ENCODE data around the gene ETHE1. TPM values are rescaled to one million over a fixed set of nuclear protein-coding genes. Genes with fewer than 3 reads are reported as not detected.
"Not testable (repeated sequence)": the region's sequence is repeated elsewhere in the genome, so short reads cannot be mapped to it uniquely, and the experiment has no call there.

ETHE1 gene
- polyA plus RNA-seq, 1 donor from 2014 or later: 40.9 TPM

- Histone ChIP-seq H3K9me2 (ENCODE audit: insufficient read depth, low read length) (no peaks in the 10 kb centered on the region), H3K79me2 (replicated peaks; ENCODE audit: insufficient read depth, low read length) (no peaks in the 10 kb centered on the region), H3K4me3 (ENCODE audit: low read length) (no peak overlapping the region), H2AFZ (ENCODE audit: low read depth, low read length) (no peak overlapping the region), H3K9me3 (ENCODE audit: low read length) (no peaks in the 10 kb centered on the region), H3K4me2 (ENCODE audit: low read length) (no peak overlapping the region), H4K20me1 (ENCODE audit: insufficient read depth) (no peaks in the 10 kb centered on the region), H3F3A (ENCODE audit: insufficient read depth, low read length, poor library complexity, severe bottlenecking) (no peaks in the 10 kb centered on the region), H3K36me3 (ENCODE audit: insufficient read depth, low read length) (no peaks in the 10 kb centered on the region), H3K9ac (ENCODE audit: low read length) (no peak overlapping the region), H3K27ac (ENCODE audit: low read length) (no peak overlapping the region), H3K27me3 (ENCODE audit: insufficient read depth, low read depth, low read length) (no peaks in the 10 kb centered on the region)
- TF ChIP-seq MXI1 (conservative IDR thresholded peaks at IDR 0.05; ENCODE audit: poor library complexity, severe bottlenecking) (no peak), EP300 (conservative IDR thresholded peaks at IDR 0.05; ENCODE audit: poor library complexity, severe bottlenecking) (no peak), POLR2AphosphoS5 (IDR thresholded peaks at IDR 0.05) (no peak), TAF1 (IDR thresholded peaks at IDR 0.05; ENCODE audit: low read depth) (no peak), EZH2 (IDR thresholded peaks at IDR 0.05; ENCODE audit: borderline replicate concordance, insufficient read depth, low read length, poor library complexity, severe bottlenecking) (no peak), SMC3 (conservative IDR thresholded peaks at IDR 0.05; ENCODE audit: poor library complexity) (no peak), RAD21 (conservative IDR thresholded peaks at IDR 0.05) (no peak), CTCF (IDR thresholded peaks at IDR 0.05; ENCODE audit: poor library complexity, severe bottlenecking) (no peak), REST (IDR thresholded peaks at IDR 0.05; ENCODE audit: borderline replicate concordance) (no peak)
Measured at GRCh38 chr19:43548706-43549105, 21.7 kb upstream of the ETHE1 start.

GRCh38 chr19:43547926-43548325 lies 20.9 kb upstream of the ETHE1 start:
- not testable (repeated sequence) for H2AFZ ChIP-seq (ENCODE audit: low read depth, low read length); H3K9ac ChIP-seq (ENCODE audit: low read length); H3K4me2 ChIP-seq (ENCODE audit: low read length); H3K79me2 ChIP-seq (replicated peaks; ENCODE audit: insufficient read depth, low read length); H3K27ac ChIP-seq (ENCODE audit: low read length); H3K9me3 ChIP-seq (ENCODE audit: low read length); H3K36me3 ChIP-seq (ENCODE audit: insufficient read depth, low read length); H3K4me3 ChIP-seq (ENCODE audit: low read length); H3F3A ChIP-seq (ENCODE audit: insufficient read depth, low read length, poor library complexity, severe bottlenecking); H3K27me3 ChIP-seq (ENCODE audit: insufficient read depth, low read depth, low read length); H4K20me1 ChIP-seq (ENCODE audit: insufficient read depth); H3K9me2 ChIP-seq (ENCODE audit: insufficient read depth, low read length)

GRCh38 chr19:43546581-43546980 lies 19.6 kb upstream of the ETHE1 start:
- Histone ChIP-seq H3K4me2 (ENCODE audit: low read length) (no peak overlapping the region), H3K9ac (ENCODE audit: low read length) (no peak overlapping the region), H3K27ac (ENCODE audit: low read length) (no peak overlapping the region), H3K9me2 (ENCODE audit: insufficient read depth, low read length) (no peaks in the 10 kb centered on the region), H3K9me3 (ENCODE audit: low read length) (no peaks in the 10 kb centered on the region), H3K4me3 (ENCODE audit: low read length) (no peak overlapping the region), H3K79me2 (replicated peaks; ENCODE audit: insufficient read depth, low read length) (no peaks in the 10 kb centered on the region), H2AFZ (ENCODE audit: low read depth, low read length) (no peak overlapping the region), H3F3A (ENCODE audit: insufficient read depth, low read length, poor library complexity, severe bottlenecking) (no peaks in the 10 kb centered on the region), H3K27me3 (ENCODE audit: insufficient read depth, low read depth, low read length) (no peaks in the 10 kb centered on the region), H4K20me1 (ENCODE audit: insufficient read depth) (no peaks in the 10 kb centered on the region), H3K36me3 (ENCODE audit: insufficient read depth, low read length) (no peaks in the 10 kb centered on the region)
- no peak for TF ChIP-seq EP300 (conservative IDR thresholded peaks at IDR 0.05; ENCODE audit: poor library complexity, severe bottlenecking)
